Right atrium auricular region (tissue), 2 donors: ENCODE measurements around the gene CNOT3. TPM values are rescaled to one million over a fixed set of nuclear protein-coding genes. Genes with fewer than 3 reads are reported as not detected.

Source experiments
- DNase-seq: peaks from one replicate; pipeline ENCODE4 v3.0.0-alpha.2; 2019; ENCODE audit warnings: low spot score
- H3K27ac ChIP-seq, 2 donors: fragments of 200-600 bp; sonication (generic); 1 replicate in 1 of 2; 2 replicates in 1 of 2; pipeline ENCODE4 v1.5.1; 2016 to 2019
- H3K27me3 ChIP-seq, 2 donors: fragments of 200-600 bp; sonication (generic); one replicate each; pipeline versions ENCODE4 v1.5.1 to v1.6.0; 2017 to 2019
- H3K36me3 ChIP-seq: fragments of 200-600 bp; sonication (generic); one replicate; pipeline ENCODE4 v1.5.1; 2016
- H3K4me1 ChIP-seq, 2 donors: fragments of 200-600 bp; sonication (generic); one replicate each; pipeline versions ENCODE4 v1.5.1 to v1.6.0; 2017 to 2019
- H3K4me3 ChIP-seq, 2 donors: fragments of 200-600 bp; sonication (generic); 1 replicate in 1 of 2; 2 replicates in 1 of 2; pipeline ENCODE4 v1.5.1; 2017 to 2019; ENCODE audit warnings: mild to moderate bottlenecking in 1 of 2, moderate library complexity in 1 of 2
- H3K9me3 ChIP-seq, 2 donors: fragments of 200-600 bp; sonication (generic); one replicate each; pipeline ENCODE4 v1.5.1; 2019
- total RNA-seq, 2 donors: library from RNA; depleted of rRNA; stranded (reverse); fragments of >200 nt; gene quantifications; one replicate each; pipeline ENCODE4 v1.1.0, GENCODE V29; 2016
- TF ChIP-seq, protein P1 (sequence below), 2 donors: fragments of 200-600 bp; sonication (generic); IDR thresholded peaks; one replicate each; pipeline ENCODE4 v1.5.1; 2019; ENCODE audit warnings: antibody characterized with exemption in 2 of 2

The CNOT3 gene
- total RNA-seq, 2 donors from 2014 or later, result 12.0 to 16.9 TPM

DNA sequence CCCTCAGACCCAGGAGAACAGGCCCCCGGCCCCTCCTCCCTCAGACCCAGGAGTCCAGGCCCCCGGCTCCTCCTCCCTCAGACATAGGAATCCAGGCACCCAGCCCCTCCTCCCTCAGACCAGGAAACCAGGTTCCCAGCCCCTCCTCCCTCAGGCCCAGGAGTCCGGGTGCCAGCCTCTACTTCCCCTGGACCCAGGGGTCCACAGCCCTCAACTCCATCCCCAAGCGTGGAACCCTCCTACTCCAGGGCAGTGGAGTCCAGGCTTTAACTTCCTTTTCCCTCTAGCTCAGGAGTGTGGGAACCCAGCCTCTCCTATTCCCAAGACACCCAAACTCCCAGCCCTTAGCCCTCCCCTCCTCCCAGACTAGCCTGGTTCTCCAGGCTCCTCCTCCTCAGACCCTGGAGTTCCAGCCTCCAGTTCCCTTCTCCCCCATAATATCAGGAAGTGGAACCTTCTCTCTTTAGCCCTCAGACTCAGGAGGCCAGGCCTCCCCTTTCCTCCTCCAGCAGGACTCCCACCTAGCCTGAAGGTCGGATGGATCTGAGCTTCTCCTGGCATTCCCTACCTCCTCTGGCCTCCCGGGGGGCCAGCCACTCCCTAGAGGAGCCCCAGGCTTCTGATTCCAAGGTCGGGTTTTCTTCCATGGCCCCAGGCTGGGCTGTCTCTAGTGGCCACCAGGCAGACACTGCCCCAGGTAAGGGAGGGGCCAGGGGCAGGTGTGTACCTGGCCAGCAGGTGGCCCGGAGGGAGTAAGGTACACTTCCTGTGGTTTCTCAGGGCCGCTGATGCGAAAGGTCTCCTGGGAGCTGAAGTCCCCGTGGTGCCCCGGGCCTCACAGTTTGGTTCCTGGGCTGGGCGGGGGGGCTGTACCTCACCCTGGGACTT, 35.2 kb downstream of the CNOT3 start, which contains the start of gene TMC4:
TSS of gene TMC4 (minus strand) at position 690 of the 888 bp plus-strand sequence. CDS start at position 647, 43 bp downstream.
- Histone ChIP-seq H3K9me3 (no peaks in the 10 kb centered on the region), H3K4me1 (peaks cover 0 to 13% of the 10 kb centered on the region in 2 donors), H3K36me3 (no peaks in the 10 kb centered on the region), H3K27me3 (peaks cover 0 to 3% of the 10 kb centered on the region in 2 donors), H3K4me3 (peak within 1 kb of the TSS in 1 of 2 donors; percentile 23), H3K27ac (peak within 1 kb of the TSS; percentile 32 to 35)
- TF ChIP-seq, protein P1, sequence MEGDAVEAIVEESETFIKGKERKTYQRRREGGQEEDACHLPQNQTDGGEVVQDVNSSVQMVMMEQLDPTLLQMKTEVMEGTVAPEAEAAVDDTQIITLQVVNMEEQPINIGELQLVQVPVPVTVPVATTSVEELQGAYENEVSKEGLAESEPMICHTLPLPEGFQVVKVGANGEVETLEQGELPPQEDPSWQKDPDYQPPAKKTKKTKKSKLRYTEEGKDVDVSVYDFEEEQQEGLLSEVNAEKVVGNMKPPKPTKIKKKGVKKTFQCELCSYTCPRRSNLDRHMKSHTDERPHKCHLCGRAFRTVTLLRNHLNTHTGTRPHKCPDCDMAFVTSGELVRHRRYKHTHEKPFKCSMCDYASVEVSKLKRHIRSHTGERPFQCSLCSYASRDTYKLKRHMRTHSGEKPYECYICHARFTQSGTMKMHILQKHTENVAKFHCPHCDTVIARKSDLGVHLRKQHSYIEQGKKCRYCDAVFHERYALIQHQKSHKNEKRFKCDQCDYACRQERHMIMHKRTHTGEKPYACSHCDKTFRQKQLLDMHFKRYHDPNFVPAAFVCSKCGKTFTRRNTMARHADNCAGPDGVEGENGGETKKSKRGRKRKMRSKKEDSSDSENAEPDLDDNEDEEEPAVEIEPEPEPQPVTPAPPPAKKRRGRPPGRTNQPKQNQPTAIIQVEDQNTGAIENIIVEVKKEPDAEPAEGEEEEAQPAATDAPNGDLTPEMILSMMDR (IDR thresholded peaks at IDR 0.05), result no peak
- no peak for DNase-seq

DNA sequence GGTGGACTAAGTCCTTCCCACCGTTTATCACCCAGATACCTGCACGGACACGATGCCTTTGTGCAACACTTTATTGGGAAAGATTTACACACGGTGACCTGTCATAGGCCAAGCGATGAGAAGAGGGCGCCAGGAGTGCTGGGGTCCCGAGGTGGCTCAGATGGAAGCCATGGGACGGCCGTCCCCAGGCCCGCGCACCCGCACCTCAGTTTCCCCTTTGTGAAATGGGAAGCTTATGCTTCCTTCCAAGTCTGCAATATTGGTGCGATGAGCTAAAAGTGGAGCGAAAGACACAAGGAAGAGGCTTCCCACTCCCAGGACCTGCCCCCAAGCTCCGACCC, 35.8 kb downstream of the CNOT3 start:
- H3K4me3 ChIP-seq, result no peak overlapping the region
- H3K36me3 ChIP-seq, result no peaks in the 10 kb centered on the region
- no peaks in the 10 kb centered on the region for H3K9me3 ChIP-seq
- peak overlapping the region in 1 of 2 donors; percentile 32 for H3K27ac ChIP-seq
- TF ChIP-seq, protein P1 (IDR thresholded peaks at IDR 0.05), result no peak
- DNase-seq, result no peak
- peaks cover 0 to 3% of the 10 kb centered on the region in 2 donors for H3K27me3 ChIP-seq
- peaks cover 0 to 9% of the 10 kb centered on the region in 2 donors for H3K4me1 ChIP-seq

DNA sequence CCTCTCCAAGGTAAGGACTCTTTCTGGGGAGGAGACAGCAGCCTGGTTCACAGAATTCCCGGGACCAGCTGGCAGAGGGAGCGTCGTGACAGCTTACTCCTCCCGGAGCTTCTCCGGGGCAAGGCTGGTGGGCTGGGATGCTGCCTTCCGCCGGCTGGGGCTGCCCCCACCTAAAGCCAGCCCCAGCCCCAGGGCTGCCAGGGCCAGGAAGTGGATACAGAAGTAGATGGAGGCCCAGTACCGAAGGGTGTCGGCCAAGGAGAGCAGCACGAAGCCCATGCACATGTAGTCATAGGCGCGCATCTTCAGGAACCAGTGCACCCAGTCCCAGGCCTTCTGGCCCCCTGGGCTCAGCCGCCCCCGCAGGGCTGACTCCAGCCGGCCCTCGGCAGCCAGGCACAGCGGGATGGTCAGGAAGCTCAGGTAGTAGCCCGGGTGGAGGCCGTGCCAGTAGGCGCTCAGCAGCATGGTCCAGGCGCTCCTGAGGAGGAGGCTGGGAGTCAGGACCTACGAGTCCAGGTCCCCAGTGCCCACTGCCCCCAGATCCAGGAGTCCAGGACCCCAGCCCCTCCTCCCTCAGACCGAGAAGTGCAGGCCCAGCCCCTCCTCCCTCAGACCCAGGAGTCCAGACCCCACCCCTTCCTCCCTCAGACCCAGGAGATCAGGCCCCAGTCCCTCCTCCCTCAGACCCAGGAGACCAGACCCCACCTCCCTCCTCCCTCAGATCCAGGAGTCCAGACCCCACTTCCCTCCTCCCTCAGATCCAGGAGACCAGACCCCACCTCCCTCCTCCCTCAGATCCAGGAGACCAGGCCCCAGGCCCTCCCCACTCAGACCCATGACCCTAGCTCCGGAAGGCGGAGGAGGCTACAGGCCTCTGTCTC, 36.6 kb downstream of the CNOT3 start:
- H3K36me3 ChIP-seq, result no peaks in the 10 kb centered on the region
- no peak for DNase-seq
- H3K9me3 ChIP-seq, result no peaks in the 10 kb centered on the region
- H3K27me3 ChIP-seq, result peaks cover 0 to 3% of the 10 kb centered on the region in 2 donors
- H3K27ac ChIP-seq, result no peak overlapping the region
- no peak overlapping the region for H3K4me3 ChIP-seq
- peaks cover 0 to 7% of the 10 kb centered on the region in 2 donors for H3K4me1 ChIP-seq
- TF ChIP-seq, protein P1 (IDR thresholded peaks at IDR 0.05), result no peak

DNA sequence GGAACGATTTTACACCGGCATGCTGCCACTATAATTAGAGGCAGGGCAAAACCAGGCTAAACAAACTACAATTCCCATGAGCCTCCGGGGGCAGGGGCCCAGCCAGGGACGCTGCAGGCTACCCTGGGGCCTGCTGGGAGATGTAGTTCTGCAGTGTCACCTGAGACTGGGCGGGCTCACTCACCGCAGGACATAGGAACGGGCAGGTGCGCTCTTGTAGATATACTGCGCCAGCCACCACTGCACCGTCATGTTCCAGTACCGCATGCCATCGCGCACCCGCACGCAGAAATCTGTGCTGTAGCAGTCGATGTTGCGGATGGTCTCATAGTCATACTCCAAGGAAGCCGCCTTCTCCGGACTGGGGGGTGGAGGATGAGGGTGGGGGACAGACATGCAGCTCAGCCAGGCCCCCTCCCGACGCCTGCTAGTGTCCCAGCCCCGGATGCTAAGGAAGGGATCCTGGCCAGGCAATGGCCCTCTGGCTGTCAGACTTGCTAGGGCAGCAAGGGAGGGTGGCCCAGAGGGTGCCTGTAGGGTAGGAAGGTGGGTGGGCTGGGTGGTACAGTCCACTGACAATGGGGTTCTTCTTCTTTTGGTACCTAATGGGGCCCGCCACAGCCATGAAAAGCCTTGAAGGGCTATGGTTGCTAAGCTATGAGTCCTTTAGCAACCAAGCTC, 41.2 kb downstream of the CNOT3 start:
- no peak overlapping the region for H3K27ac ChIP-seq
- H3K9me3 ChIP-seq, result no peaks in the 10 kb centered on the region
- TF ChIP-seq, protein P1 (IDR thresholded peaks at IDR 0.05), result no peak
- no peaks in the 10 kb centered on the region for H3K36me3 ChIP-seq
- no peak overlapping the region for H3K4me3 ChIP-seq
- no peaks in the 10 kb centered on the region for H3K27me3 ChIP-seq
- DNase-seq, result no peak
- H3K4me1 ChIP-seq, result no peaks in the 10 kb centered on the region

DNA sequence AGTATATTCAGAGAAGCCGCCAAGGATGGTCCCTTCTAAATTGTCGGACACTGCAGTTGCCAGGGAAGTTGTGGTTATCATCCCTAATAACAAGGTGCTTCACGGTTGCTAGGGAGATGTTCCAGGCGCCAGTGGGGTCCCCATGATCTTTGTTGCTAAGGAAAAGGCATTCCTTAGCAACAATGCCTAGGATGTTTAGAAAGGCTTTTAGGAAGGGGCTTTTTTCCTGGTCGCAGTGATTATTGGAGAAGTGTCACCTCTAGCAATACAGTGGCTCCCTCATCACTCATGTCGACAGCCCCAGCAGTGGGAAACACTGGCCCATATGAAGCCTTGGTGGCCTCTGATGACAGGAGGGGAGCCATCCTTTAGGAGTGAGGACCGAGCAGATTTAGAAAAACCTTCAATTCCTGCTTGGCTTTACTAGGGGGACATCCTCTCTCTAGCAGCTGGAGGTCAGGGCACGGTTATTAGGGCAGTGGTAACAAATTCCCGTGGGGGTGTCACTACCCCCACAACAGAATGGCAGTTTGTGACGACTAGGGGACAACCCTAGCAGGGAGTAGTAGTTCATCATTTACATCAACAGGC, 41.8 kb downstream of the CNOT3 start:
- no peak for DNase-seq
- no peaks in the 10 kb centered on the region for H3K9me3 ChIP-seq
- H3K27me3 ChIP-seq, result no peaks in the 10 kb centered on the region
- no peaks in the 10 kb centered on the region for H3K4me1 ChIP-seq
- no peak overlapping the region for H3K27ac ChIP-seq
- TF ChIP-seq, protein P1 (IDR thresholded peaks at IDR 0.05), result no peak
- H3K36me3 ChIP-seq, result no peaks in the 10 kb centered on the region
- H3K4me3 ChIP-seq, result no peak overlapping the region
